ENCODE results near the gene SCN8A. TPM values are rescaled to one million over a fixed set of nuclear protein-coding genes. Genes with fewer than 3 reads are reported as not detected.

Gene SCN8A
- total and polyA plus RNA-seq, 3 donors from 2014 or later: 4.8 to 15.3 (median 11.0) TPM

- Histone ChIP-seq H3K9me3 (no peaks in the 10 kb centered on the region), H3K4me1 (peaks cover 15% of the 10 kb centered on the region), H3K4me3 (no peak overlapping the region), H3K27ac (no peak overlapping the region), H3K36me3 (ENCODE audit: low read depth, missing control alignments) (no peaks in the 10 kb centered on the region), H3K27me3 (no peaks in the 10 kb centered on the region)
- intact Hi-C loops (cut with DNase I; ENCODE audit: low total_unique reads): no loop called here
- TF ChIP-seq POLR2A (IDR thresholded peaks at IDR 0.05) (no peak), CTCF (IDR thresholded peaks at IDR 0.05) (no peak)
- no peak for DNase-seq
- 80 to 83% methylated on average over 6 of the region's 6 CpGs for WGBS, 2 donors
These were observed 224.5 kb downstream of the SCN8A start for GRCh38 chr12:51815571-51815970.

- no peak for DNase-seq
These were observed 226.3 kb downstream of the SCN8A start for GRCh38 chr12:51817027-51817953.

GRCh38 chr12:51818086-51818485, 227.1 kb downstream of the SCN8A start:
- TF ChIP-seq POLR2A (IDR thresholded peaks at IDR 0.05) (no peak), CTCF (IDR thresholded peaks at IDR 0.05) (no peak)
- no peaks in the 10 kb centered on the region for H3K27me3 ChIP-seq
- H3K9me3 ChIP-seq: no peaks in the 10 kb centered on the region
- H3K4me3 ChIP-seq: no peak overlapping the region
- WGBS, 2 donors: 87 to 91% methylated on average over 5 of the region's 5 CpGs
- no peak for DNase-seq
- intact Hi-C loops (cut with DNase I; ENCODE audit: low total_unique reads): no loop called here
- no peaks in the 10 kb centered on the region for H3K36me3 ChIP-seq (ENCODE audit: low read depth, missing control alignments)
- H3K4me1 ChIP-seq: peaks cover 18% of the 10 kb centered on the region
- H3K27ac ChIP-seq: no peak overlapping the region

More at GRCh38 chr12:51817027-51817953, 226.3 kb downstream of the SCN8A start:
- intact Hi-C loops (cut with DNase I; ENCODE audit: low total_unique reads): no loop called here
- WGBS, 2 donors: 89 to 94% methylated on average over 10 of the region's 10 CpGs
- Histone ChIP-seq H3K27me3 (no peaks in the 10 kb centered on the region), H3K4me3 (no peak overlapping the region), H3K36me3 (ENCODE audit: low read depth, missing control alignments) (no peaks in the 10 kb centered on the region), H3K27ac (no peak overlapping the region), H3K4me1 (peaks cover 18% of the 10 kb centered on the region), H3K9me3 (no peaks in the 10 kb centered on the region)
- no peak for TF ChIP-seq CTCF (IDR thresholded peaks at IDR 0.05)
- TF ChIP-seq POLR2A (IDR thresholded peaks at IDR 0.05): no peak

GRCh38 chr12:51818566-51819300, 227.7 kb downstream of the SCN8A start:
- DNase-seq: peak; percentile 33
- WGBS, 2 donors: 50 to 69% methylated on average over 2 to 4 of the region's 4 CpGs
- intact Hi-C loops (cut with DNase I; ENCODE audit: low total_unique reads): no loop called here
- H3K27me3 ChIP-seq: no peaks in the 10 kb centered on the region
- no peaks in the 10 kb centered on the region for H3K9me3 ChIP-seq
- TF ChIP-seq CTCF (IDR thresholded peaks at IDR 0.05): no peak
- no peak for TF ChIP-seq POLR2A (IDR thresholded peaks at IDR 0.05)
- peaks cover 18% of the 10 kb centered on the region for H3K4me1 ChIP-seq
- H3K27ac ChIP-seq: no peak overlapping the region
- no peak overlapping the region for H3K4me3 ChIP-seq
- H3K36me3 ChIP-seq (ENCODE audit: low read depth, missing control alignments): no peaks in the 10 kb centered on the region

Data from testis (tissue), 3 donors.